ENCODE measurements around the gene PALM2AKAP2.

Gene PALM2AKAP2

DNA sequence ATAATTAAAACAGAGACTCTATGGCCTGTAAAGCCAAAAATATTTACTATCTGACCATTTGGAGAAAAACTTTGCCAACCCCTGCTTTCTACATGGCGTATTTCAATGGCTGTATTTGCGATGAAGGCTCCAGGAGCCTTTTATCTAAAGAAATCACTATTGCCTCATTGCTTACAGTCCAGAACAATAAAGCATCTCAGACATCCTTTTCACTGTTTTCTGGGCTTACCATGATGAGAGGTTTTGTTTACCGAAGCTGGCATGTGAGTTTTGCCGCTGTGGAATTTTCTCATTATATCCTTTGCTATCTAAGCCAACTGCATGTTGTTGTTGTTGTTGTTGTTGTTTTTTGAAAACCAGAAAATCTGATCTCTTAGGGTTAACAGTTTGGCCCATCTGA, 13.9 kb downstream of the PALM2AKAP2 start:
- H3K9me3 Mint-ChIP-seq = no peaks in the 10 kb centered on the region
- H3K4me1 Mint-ChIP-seq = peaks cover 66% of the 10 kb centered on the region
- no peak overlapping the region for H3K4me3 Mint-ChIP-seq
- H3K36me3 Mint-ChIP-seq (ENCODE audit: low read depth) = peaks cover 1% of the 10 kb centered on the region
- H3K27me3 Mint-ChIP-seq (ENCODE audit: low read depth) = no peaks in the 10 kb centered on the region
- TF ChIP-seq, protein P1, sequence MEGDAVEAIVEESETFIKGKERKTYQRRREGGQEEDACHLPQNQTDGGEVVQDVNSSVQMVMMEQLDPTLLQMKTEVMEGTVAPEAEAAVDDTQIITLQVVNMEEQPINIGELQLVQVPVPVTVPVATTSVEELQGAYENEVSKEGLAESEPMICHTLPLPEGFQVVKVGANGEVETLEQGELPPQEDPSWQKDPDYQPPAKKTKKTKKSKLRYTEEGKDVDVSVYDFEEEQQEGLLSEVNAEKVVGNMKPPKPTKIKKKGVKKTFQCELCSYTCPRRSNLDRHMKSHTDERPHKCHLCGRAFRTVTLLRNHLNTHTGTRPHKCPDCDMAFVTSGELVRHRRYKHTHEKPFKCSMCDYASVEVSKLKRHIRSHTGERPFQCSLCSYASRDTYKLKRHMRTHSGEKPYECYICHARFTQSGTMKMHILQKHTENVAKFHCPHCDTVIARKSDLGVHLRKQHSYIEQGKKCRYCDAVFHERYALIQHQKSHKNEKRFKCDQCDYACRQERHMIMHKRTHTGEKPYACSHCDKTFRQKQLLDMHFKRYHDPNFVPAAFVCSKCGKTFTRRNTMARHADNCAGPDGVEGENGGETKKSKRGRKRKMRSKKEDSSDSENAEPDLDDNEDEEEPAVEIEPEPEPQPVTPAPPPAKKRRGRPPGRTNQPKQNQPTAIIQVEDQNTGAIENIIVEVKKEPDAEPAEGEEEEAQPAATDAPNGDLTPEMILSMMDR (IDR thresholded peaks at IDR 0.05; ENCODE audit: unreplicated experiment in 3 of 3) = no peak
- H3K27ac Mint-ChIP-seq = no peak overlapping the region

DNA sequence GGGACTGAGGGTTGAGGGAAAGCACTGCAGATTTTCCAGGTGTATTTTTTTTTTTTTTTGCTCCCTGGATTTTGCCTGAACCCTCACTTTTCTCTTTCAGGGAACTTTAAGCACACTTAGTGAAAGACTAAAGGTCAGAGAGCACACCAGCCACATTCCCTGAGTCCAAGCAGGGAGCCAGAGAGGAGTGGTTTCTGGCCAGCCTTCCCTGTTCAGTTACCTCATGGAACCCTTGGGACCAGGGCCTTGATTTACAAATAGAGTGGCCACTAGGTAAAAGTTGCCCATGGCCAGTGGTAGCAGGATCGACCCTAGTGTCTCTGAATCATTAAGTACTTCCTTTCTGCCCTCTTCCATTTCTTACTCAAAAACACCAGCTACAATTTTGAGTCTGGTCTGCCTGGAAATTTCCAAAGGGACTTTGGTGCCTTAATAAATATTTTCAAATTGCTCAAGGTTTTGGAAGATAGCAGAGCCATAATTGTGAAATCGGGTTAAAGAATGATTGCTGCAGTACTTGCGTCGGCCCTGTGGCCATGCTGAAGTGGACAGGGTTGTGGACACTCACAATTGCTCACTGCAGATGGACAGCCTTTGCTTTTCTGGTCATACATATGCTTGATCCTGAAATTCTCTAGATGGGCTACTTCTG, 14.5 kb downstream of the PALM2AKAP2 start:
- H3K27me3 Mint-ChIP-seq (ENCODE audit: low read depth) = no peaks in the 10 kb centered on the region
- H3K4me3 Mint-ChIP-seq = no peak overlapping the region
- H3K4me1 Mint-ChIP-seq = peaks cover 64% of the 10 kb centered on the region
- no peaks in the 10 kb centered on the region for H3K9me3 Mint-ChIP-seq
- TF ChIP-seq, protein P1 (IDR thresholded peaks at IDR 0.05; ENCODE audit: unreplicated experiment in 3 of 3) = no peak
- H3K36me3 Mint-ChIP-seq (ENCODE audit: low read depth) = peaks cover 3% of the 10 kb centered on the region
- no peak overlapping the region for H3K27ac Mint-ChIP-seq

DNA sequence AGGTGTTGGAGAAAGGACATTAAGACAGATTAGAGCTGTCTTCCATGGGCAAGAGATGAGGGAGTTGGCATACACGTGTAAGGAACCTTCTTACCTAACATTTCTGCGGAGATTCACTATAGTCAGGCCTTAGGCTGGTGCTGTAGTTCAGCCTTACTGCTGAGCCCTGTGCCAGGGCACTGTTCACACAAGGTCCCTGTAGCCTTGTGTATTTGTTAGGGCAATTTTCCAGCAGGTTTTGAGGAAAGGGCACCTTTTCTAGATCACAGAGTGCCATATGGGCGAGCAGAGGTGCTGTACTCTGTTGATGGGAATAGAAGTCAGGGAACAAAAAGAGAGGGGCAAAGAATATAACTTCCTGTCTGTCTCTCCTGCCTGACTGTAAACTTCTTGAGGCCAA, 15.6 kb downstream of the PALM2AKAP2 start:
- Mint-ChIP-seq H3K27me3 (ENCODE audit: low read depth) (no peaks in the 10 kb centered on the region), H3K36me3 (ENCODE audit: low read depth) (peaks cover 3% of the 10 kb centered on the region), H3K27ac (no peak overlapping the region), H3K9me3 (no peaks in the 10 kb centered on the region), H3K4me3 (no peak overlapping the region), H3K4me1 (peaks cover 60% of the 10 kb centered on the region)
- TF ChIP-seq, protein P1 (IDR thresholded peaks at IDR 0.05; ENCODE audit: unreplicated experiment in 3 of 3) = no peak

DNA sequence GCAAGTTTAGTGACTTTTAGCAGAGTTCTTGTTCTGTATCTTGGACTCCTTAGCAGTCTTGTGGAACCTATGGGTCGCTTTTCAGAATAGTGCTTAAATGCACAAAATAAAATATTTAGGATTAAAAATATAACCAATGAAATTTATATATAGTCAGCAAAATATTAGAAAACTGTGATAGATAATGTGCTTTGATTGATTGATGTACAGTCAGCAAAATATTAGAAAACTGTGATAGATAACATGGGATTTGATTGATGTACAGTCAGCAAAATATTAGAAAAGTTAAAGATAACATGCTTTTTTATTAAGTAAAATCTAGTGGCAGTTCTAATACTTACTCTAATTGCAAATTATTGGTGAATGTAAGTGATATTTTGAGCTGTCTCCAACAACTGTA, 16.1 kb downstream of the PALM2AKAP2 start:
- Mint-ChIP-seq H3K27ac (no peak overlapping the region), H3K9me3 (no peaks in the 10 kb centered on the region), H3K36me3 (ENCODE audit: low read depth) (peaks cover 3% of the 10 kb centered on the region), H3K4me1 (peaks cover 60% of the 10 kb centered on the region), H3K27me3 (ENCODE audit: low read depth) (no peaks in the 10 kb centered on the region), H3K4me3 (no peak overlapping the region)
- TF ChIP-seq, protein P1 (IDR thresholded peaks at IDR 0.05; ENCODE audit: unreplicated experiment in 3 of 3) = no peak

DNA sequence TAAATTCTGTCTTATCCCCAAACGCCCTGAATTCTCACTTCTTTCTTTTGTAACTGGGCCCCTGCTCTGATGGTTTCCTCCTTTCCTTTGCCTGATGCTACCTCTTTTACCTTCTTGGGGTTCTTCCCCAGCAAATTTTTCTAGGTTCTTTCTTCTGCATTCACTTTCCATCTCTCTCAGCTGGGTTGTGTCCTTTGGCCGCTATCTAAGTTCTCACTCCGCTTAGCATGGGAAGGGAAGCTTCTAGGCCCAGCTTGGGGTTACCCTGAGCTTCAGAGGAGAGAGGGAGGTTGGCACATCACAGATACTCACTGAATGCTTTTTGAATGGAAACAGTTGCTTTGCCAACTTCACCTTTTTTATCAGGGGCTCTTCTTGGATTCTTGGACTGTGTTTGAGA, 17.0 kb downstream of the PALM2AKAP2 start:
- H3K9me3 Mint-ChIP-seq = no peaks in the 10 kb centered on the region
- peaks cover 3% of the 10 kb centered on the region for H3K36me3 Mint-ChIP-seq (ENCODE audit: low read depth)
- TF ChIP-seq, protein P1 (IDR thresholded peaks at IDR 0.05; ENCODE audit: unreplicated experiment in 3 of 3) = no peak
- no peak overlapping the region for H3K4me3 Mint-ChIP-seq
- H3K4me1 Mint-ChIP-seq = peaks cover 54% of the 10 kb centered on the region
- H3K27ac Mint-ChIP-seq = no peak overlapping the region
- no peaks in the 10 kb centered on the region for H3K27me3 Mint-ChIP-seq (ENCODE audit: low read depth)

DNA sequence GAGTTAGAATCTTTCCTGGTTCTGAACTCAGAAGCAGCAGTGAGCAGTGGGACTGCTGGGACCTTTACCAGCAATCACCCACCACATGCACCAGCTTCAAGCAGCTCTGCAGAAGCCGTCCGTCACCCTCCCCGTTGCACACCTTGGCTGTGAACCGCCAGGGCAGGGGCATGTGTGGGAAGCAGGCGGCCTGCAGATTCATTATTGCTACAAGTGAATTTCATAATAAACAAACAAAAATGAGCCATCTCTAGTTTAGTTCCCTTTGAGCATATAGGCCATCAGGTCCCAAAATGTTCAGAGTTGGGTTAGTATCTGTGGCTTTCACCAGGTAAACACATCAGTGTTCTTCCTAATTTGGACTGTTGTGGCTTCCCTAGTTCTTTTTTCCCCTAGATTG, 17.5 kb downstream of the PALM2AKAP2 start:
- no peak overlapping the region for H3K4me3 Mint-ChIP-seq
- H3K36me3 Mint-ChIP-seq (ENCODE audit: low read depth) = peaks cover 3% of the 10 kb centered on the region
- H3K27ac Mint-ChIP-seq = no peak overlapping the region
- peaks cover 50% of the 10 kb centered on the region for H3K4me1 Mint-ChIP-seq
- no peaks in the 10 kb centered on the region for H3K9me3 Mint-ChIP-seq
- TF ChIP-seq, protein P1 (IDR thresholded peaks at IDR 0.05; ENCODE audit: unreplicated experiment in 3 of 3) = no peak
- H3K27me3 Mint-ChIP-seq (ENCODE audit: low read depth) = no peaks in the 10 kb centered on the region

Data from nephron (organoid).